ENCODE measurements around the gene TIMM17A.
"Not testable (repeated sequence)": the region's sequence is repeated elsewhere in the genome, so short reads cannot be mapped to it uniquely, and the experiment has no call there.

The TIMM17A gene

DNA sequence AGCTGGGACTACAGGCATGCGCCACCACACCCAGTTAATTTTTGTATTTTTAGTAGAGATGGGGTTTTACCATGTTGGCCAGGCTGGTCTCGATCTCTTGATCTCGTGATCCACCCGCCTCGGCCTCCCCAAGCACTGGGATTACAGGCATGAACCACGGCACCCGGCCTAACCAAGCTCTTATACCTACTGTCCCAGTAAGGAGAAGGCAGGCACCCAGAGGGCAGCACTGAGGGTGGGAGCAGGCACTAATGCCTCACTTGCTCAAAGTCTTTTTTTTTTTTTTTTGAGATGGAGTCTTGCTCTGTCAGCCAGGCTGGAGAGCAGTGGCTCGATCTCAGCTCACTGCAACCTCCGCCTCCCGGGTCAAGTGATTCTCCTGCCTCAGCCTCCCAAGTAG lies 15.0 kb upstream of the TIMM17A start:
- not testable (repeated sequence) for DNase-seq (ENCODE audit: low read depth)

DNA sequence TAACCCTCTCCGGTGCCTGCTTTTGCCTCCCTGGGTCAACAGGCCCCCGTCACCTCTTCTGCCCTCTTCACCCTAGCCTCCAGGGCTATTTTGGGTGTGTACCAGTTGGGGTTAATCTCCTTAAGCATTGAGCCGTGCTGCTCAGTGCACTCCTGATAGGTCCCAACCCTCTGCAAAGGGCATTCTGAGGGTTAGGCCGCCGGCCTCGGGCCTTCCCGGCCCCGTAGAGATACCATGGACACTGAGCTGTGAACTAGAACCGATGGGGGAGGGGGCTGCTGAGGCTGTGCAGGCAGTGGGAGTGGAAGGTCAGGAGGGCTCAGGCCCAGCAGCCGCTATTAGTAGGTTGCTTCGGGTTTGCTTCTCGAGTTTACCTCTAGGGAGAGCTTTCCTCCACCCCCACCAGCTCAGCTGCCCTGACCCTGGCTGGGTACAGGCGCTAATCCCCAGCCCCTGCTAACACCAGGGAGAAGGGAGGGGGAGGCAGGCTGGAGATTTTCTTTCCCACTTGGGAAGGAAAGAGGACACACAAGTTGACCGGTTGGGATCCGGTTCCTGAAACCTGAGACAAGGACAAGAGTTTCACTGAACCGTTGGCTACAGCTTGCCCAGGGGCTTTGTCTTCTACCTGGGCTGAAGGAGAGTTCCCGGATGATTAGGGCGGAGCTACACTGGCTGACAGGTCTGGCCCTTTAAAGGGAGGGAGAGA lies 13.7 kb upstream of the TIMM17A start:
- DNase-seq (ENCODE audit: low read depth): no peak

DNA sequence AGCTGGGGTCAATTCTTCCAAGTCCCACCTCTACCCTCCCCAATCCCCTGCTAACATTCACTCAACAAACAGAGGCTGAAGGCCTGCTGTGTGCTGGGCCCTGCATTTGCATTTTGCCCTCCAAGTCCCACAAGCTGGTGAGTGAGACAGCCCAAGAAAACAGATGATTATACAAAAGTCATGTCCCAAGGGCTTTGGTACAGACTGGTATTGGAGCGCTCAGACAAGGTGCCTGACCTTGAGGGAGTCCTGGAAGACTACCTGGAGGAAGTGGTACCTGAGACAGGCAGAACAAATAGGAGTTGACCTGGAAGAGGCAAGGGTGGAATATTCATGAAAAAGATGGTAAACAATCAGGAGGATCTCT lies 13.2 kb upstream of the TIMM17A start:
- DNase-seq (ENCODE audit: low read depth): no peak

DNA sequence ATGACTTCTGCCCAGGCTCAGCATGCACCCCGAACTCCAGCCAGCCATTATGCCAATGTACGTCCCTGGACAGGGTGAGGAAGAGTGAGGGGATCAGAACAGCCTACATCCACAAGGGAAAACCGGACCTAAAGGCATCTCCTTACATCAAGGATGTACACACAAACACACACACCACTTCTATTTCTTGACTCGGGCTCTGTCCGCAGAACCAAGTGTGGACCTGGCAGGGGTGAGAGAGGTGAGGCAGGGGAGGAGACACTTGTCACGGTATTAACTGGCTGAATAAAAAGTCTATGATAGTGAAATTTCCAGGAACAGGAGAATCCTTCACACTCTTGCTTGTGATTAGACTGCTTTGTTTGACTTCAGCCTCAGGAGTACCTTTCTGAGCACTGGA lies 11.3 kb upstream of the TIMM17A start:
- no peak for DNase-seq (ENCODE audit: low read depth)

DNA sequence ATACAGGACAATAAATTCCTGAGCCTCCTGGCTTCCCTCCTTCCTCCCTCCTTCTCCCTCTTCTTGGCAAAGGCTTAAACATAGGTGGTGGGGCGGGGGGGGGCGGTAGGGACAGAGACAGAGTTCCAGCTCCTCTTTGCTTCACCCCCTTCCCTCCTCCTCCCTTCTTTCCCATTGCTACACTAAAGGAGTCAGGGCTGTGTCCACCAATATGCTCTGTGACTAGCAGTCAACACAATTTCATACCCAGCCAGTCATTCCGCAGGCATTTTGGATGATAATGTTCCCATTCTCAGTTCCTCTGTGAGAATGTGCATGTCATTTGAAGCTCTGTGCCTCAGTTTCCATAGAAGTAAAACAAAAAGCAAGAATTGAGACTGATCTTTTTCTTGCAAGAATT lies 10.7 kb upstream of the TIMM17A start:
- no peak for DNase-seq (ENCODE audit: low read depth)

DNA sequence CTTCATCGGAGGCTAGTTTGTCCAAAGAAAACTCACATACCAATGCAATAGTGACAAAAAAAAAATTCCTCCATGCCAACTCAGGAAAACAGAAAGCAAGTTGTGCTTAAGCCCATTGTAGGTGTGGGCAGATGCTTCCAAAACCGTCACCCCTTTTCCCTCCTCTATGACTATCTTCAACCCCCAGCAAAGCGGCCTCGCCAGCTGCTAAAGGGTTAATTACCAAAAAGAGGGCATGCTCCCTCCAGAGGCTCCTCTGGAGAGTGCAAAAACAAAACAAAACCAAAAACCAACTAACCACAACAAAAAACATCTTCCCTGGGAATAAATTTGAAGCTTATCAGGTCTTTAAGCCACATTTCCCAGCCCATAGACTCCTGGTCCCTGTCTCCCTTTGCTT lies 10.1 kb upstream of the TIMM17A start:
- no peak for DNase-seq (ENCODE audit: low read depth)

DNA sequence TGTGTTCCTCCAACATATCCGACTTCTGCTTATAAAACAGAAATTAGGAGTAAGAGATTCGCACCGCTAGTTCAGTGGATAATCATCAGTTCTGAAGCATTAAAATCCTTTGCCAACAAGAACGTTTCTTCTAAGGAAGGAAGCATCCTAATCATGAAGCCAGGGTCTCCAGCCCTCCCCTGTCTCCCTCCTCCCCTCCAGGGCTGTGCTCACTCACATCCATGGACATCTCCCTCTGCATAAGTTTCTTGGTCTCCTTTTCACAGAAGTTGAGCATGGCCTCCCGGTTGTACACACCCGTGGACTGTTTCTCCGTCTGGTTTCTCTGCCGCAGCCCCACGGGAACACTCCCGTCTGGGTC lies 9.5 kb upstream of the TIMM17A start:
- no peak for DNase-seq (ENCODE audit: low read depth)

DNA sequence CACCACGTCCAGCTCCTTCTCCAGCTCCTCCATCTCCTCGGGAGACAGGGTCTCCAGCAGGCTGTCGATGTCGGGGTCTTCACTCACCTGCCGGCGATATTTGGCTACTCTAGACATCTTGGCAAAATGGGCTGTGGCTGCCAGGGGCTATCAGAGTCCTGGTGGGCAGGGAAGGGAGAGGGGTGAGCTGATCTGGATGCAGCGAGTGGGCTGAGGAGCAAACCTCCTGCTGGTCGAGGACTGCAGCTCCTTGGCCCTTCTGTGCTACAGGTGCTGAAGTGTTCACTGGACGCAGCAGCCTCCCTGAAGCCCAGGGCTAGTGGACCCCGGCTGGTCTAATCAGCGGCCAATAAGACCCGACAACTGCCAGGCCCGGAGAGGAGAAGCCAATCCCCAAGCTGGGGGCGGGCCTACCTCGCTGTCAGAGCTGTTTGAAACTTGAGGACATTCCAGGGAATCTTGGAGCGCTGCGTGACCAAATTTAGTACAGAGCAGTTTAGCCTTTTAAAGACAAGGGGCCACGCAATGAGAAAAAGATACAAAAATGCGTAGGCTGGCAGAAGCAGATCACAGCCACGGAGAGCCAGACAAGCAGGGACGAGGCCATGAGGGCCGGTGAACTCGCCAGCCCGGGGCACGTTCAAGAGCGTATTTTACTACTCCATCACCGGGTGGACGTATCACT lies 8.9 kb upstream of the TIMM17A start, which contains the start of gene LMOD1:
LMOD1 (minus strand) TSS at position 325 of the 685 bp plus-strand sequence; CDS start at position 117, 208 bp downstream.
- DNase-seq (ENCODE audit: low read depth): no peak

DNA sequence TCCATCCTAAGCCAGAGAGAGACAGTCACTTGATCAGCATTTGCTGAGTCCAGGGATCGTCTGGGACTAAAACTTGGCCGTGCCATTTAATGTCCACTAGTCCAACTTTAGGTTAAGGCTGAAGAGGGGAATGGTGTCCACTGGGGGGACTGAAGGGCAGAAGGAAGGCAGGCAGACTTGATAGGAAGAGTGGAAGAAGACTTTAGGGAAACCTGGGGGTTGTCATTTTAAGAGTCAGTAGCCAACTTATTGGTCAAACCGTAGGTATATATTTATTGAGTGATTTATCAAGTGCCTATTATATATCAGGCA lies 7.7 kb upstream of the TIMM17A start:
- DNase-seq (ENCODE audit: low read depth): no peak

DNA sequence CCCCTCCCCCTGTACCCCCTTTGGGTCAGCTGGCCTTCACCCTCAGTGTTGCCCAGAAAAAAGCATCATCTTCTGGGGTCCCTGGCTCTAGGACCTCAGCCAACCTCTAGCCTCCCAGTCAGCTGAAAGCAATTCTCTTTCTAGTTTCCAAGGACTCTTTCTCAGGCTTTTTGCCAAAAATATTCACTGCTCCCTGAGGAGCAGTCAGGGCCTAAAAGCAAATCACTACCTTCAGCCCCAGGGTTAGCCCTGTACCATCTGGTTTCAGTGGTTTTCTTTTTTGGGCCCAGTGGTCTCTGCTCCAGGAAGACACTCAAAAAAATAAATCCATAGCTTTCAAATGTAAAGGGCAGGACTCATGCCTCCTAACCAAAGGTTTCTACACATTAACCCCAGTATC lies 5.8 kb upstream of the TIMM17A start:
- DNase-seq (ENCODE audit: low read depth): no peak

DNA sequence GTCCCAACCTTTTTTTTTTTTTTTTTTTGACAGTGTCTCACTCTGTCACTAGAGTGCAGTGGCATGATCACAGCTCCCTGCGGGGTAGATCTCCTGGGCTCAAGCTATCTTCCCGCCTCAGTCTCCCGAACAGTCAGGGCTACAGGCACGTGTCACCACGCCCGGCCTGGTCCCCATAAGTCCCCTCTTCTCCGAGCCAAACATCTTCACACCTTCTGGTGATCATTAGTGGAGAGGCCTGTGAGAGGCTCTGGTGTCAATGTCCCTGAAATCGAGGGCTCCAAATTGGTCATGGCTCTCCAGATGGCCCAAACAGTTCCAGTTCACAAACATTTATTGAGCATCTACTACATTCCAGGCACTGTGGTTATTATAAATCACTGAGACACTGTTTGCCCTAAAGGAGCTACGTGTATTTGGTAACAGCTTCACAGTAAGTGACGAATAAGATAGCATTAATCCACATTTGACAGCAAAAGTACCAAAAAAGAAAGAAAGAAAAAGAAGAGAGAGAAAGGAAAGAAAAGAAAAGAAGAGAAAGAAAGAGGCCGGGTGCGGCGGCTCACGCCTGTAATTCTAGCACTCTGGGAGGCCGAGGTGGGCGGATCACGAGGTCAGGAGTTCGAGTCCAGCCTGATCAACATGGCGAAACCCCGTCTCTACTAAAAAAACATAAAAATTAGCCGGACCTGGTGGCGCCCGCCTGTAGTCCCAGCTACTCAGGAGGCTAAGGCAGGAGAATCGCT lies 867 bp upstream of the TIMM17A start:
- DNase-seq (ENCODE audit: low read depth): no peak

DNA sequence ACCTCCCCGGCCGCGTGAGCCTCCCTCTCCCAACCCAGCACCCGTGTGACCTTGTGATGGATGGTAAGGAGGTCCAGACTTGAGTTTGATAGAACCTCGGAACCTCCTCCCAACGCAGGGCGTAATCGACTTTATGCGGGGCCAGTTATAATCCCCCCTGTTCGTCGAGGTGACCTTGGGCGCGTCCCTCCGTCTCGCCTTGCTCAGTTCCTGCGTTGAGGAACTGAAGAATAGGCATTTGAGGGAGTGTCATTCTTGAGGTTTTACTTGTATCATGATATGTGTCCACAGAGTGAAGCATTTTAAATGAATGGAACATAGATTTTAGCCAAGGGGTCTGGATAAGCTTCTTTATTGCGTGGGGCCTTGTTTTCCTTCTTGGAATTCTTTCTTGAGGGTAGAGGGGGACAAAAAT lies 433 bp downstream of the TIMM17A start:
- no peak for DNase-seq (ENCODE audit: low read depth)

DNA sequence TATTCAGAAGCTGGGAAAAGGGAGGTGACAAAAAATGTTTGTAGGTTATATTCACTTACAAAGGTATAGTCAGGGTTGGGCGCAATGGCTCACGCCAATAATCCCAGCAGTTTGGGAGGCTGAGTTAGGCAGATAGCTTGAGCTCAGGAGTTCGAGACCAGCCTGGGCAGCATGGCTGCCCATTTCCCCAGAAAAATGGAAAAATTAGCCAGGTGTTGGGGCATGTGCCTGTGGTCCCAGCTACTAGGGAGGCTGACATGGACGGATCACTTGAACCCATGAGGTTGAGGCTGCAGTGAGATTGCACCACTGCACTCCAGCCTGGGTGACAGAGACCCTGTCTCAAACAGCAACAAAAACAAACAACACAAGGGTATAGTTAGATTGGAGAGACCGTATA lies 3.0 kb downstream of the TIMM17A start:
- DNase-seq (ENCODE audit: low read depth): no peak

DNA sequence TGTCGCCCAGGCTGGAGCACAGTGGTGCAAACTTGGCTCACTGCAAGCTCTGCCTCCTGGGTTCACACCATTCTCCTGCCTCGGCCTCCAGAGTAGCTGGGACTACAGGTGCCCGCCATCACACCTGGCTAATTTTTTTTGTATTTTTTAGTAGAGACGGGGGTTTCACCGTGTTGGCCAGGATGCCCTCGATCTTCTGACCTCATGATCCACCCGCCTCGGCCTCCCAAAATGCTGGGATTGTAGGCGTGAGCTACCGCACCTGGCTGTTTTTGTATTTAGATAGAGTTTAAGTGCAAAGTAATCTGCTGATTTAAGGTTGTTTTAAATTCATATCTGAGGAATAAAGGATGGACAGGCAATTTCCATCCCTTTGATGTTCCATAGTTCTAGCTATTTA lies 7.1 kb downstream of the TIMM17A start:
- not testable (repeated sequence) for DNase-seq (ENCODE audit: low read depth)

DNA sequence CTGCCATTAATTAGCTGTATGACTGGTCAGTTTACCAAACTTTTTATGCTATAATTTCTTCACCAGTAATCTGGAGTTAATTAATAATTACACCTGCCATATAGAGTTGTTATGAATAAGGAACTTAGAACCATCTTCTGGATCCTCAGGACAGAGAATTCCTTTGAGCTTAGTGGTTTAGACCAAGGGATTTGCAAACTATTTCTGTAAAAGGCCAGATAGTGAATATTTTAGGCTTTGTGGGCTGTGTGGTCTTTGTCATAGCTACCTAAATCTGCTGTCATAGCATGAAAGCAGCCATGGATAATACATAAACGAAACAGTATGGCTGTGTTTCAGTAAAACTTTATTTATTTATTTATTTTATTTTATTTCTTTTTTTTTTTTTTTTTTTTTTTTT lies 9.0 kb downstream of the TIMM17A start:
- no peak for DNase-seq (ENCODE audit: low read depth)

DNA sequence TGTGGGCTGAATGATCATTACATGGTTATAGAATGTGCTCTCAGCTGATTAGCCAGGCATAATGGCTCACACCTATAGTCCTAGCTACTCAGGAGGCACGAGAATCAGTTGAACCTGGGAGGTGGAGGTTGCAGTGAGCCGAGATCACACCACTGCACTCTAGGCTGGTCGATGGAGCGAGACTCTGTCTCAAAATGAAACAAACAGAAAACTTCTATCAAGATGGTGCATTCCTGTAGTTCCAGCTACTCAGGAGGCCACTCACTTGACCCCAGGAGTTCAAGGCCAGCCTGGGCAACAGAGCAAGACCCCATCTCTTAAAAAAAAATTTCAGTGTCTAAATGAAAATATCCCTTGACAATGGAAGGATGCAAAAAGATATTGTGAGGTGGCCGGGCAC lies 10.9 kb downstream of the TIMM17A start:
- no peak for DNase-seq (ENCODE audit: low read depth)

DNA sequence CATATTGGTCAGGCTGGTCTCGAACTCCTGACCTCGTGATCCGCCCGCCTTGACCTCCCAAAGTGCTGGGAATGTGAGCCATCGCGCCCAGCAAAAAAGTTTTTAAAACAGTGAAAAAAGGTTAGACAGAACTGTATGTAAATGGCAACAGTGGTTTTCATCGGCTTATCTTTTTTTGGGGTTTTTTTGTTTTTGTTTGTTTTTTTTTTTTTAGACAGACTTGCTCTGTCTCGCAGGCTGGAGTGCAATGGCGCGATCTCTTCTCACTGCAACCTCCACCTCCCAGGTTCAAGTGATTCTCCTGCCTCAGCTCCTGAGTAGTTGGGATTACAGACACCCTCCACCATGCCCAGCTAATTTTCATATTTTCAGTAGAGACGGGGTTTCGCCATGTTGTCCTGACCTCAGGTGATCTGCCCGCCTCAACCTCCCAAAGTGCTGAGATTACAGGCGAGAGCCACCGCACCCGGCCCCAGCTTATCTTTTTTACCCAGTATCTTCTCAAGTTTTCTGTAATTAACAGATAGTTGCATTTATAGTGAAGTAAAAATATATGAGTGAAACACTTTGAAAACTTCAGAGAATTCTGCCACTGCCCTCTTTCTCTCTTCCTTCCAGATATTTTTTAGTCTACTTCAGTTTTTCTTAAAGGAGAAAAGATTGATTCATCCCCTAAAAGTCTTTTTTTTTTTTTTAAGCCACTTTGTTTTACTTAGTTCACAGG lies 13.1 kb downstream of the TIMM17A start:
- DNase-seq (ENCODE audit: low read depth): no peak

DNA sequence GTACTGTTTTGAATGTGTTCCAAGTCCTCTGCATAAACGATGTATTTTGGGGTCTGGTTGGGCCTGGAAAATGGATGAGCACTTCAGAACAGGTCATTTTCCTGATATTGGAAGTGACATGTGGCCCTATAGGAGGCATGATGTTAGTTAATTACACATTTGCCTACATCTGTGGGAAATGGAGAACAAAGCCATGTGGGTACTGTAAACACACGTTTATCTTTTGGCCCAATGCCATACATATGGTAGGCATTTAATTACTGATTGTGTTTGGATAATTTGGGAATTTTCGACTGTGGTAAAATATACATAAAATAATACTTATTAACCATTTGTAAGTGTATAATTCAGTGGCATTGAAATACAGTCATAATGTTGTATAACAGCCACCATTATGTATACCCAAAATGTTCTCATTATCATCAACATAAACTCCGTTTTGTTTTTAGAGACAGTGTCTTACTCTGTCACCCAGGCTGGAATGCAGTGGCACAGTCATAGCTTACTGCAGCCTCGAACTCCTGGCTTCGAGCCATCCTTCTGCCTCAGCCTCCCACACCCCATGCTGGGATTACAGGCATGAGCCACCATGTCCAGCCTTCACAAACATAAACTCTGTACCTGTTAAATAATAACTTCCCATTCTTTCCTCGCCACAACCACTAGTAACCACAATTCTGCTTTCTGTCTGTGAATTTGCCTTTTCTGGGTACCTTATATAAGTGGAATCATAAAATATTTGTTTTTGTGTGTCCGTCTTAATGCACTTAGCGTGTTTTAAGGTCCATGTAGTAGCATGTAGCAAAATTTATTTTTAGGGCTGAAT lies 15.2 kb downstream of the TIMM17A start:
- DNase-seq (ENCODE audit: low read depth): no peak

DNA sequence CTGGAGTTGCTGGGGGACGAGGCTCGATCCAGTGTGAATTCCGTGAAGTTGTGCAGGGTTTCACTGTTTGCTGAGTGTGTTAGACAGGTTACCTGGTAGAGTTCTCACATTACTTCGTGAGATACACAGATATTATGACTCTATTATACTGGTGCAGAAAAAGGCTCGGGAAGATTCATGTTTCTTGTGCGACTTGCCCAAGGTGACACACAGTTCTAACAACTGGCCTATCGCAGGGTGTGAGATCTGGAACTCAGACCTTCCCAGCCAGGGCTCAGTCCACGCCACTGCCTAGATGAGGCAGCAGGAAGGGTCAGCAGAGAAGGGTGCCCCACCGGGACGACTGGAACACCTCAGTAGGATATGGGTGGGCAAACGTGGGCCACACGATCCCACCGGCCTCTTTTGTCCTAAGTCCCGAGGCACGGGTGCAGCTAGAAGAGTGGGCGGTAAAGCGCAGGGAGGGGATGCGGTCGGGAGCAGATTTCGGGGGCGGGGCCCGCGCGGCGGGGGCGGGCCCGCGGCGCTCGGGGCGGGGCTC lies 26.8 kb downstream of the TIMM17A start:
- peak; percentile 30 for DNase-seq (ENCODE audit: low read depth)

DNA sequence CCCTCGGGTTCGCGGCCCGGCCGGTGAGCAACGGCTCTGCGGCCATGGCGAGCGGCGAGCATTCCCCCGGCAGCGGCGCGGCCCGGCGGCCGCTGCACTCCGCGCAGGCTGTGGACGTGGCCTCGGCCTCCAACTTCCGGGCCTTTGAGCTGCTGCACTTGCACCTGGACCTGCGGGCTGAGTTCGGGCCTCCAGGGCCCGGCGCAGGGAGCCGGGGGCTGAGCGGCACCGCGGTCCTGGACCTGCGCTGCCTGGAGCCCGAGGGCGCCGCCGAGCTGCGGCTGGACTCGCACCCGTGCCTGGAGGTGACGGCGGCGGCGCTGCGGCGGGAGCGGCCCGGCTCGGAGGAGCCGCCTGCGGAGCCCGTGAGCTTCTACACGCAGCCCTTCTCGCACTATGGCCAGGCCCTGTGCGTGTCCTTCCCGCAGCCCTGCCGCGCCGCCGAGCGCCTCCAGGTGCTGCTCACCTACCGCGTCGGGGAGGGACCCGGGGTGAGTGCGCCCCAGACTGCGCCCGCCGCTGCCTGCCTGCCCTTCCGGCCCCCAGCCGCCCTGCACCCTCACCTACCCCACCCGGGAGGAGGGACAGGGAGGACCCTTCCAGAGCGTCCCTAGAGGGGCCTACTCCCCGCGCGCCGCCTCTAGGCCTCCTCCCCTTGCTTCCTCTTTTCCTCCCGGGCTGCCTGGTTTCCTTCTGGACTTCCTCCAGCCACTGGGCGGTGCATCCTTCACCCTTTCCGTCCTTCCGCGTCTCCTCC lies 27.5 kb downstream of the TIMM17A start, which contains the start of gene RNPEP:
RNPEP (plus strand) TSS at position 26 of the 757 bp plus-strand sequence; CDS start at position 45, 19 bp downstream.
- DNase-seq (ENCODE audit: low read depth): peak; percentile 33

DNA sequence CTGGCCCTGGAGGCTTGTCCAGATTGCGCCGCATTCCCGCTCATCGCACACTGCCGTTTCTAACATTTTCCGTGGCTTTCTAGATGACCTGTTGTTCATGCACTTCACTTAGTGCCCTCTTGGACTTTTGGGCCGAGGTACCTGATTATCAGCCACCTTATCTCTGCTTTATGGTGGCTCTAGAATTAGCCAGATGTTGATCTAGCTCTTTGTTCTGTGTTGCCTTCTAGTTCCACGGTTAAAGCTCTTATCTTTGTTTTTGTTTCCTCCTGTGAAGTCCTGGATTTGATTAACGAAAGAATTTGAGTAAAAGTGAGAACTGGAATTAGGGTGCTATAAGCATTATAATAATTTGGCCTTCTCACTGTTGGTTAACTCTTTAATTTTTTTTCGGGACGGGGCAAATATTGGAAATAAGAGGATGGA lies 28.1 kb downstream of the TIMM17A start:
- DNase-seq (ENCODE audit: low read depth): no peak
